HCT116 (cell line): Measurements from ENCODE around the gene ARHGAP33. TPM values are rescaled to one million over a fixed set of nuclear protein-coding genes. Genes with fewer than 3 reads are reported as not detected.

Experiments
- ATAC-seq: fragments of 200-7000 bp; cut with Tn5 transposase; 2 replicates; pipeline ENCODE4 v1.9.1; 2020; ENCODE audit warnings: mild to moderate bottlenecking, moderate library complexity
- BruUV-seq: library from RNA; stranded (reverse); fragments of 400-500 nt; replicated peaks from 2 replicates; lab custom pipeline; 2021; lab: Mats Ljungman, UMichigan
- CTCF ChIA-PET: fragments of 300-600 bp; sonication (Branson Sonifier 250); formaldehyde crosslinking; loops from one replicate; lab custom pipeline; 2021; ENCODE audit warnings: antibody characterized with exemption; lab: Charles Lee
- POLR2A ChIA-PET: fragments of 300-600, 350-600 bp; sonication (Branson Sonifier 250); formaldehyde crosslinking; loops from one replicate; lab custom pipeline; 2021; ENCODE audit warnings: antibody characterized with exemption; lab: Charles Lee
- RAD21 ChIA-PET, 2 experiments: fragments of 300-600 bp; sonication (Branson Sonifier 250); formaldehyde crosslinking; loops; one replicate each; lab custom pipeline; 2023; ENCODE audit warnings: low total read pairs in 2 of 2; ENCODE audit not compliant: uncharacterized antibody in 2 of 2, unreplicated experiment in 2 of 2, low non-redundant PET in 1 of 2; lab: Charles Lee
- DNase-seq: peaks from one replicate; pipeline ENCODE4 v3.0.0-alpha.2; 2010; ENCODE audit warnings: low read depth, low spot score
- H2AFZ ChIP-seq: fragments of 200-600 bp; shearing (Covaris generic), sonication (generic); 2 replicates; pipeline ENCODE4 v1.6.1; 2017; ENCODE audit warnings: low read depth, mixed run types, mixed read lengths, antibody characterized with exemption, low read length; ENCODE audit not compliant: poor library complexity, severe bottlenecking
- H3K27ac ChIP-seq: 2 replicates; pipeline ENCODE4 v1.5.1; 2012; ENCODE audit warnings: low read depth, low read length
- H3K27me3 ChIP-seq: fragments of 200-600 bp; sonication (generic); 2 replicates; pipeline ENCODE4 v1.6.1; 2016; ENCODE audit warnings: mixed run types, low read length, mixed read lengths; ENCODE audit not compliant: insufficient read depth
- H3K36me3 ChIP-seq, 2 experiments: fragments of 200-500 bp in 1 of 2; fragments of 200-600 bp in 1 of 2; sonication (Bioruptor generic) in 1 of 2; sonication (generic) in 1 of 2; 2 replicates each; pipeline versions ENCODE4 v1.5.1 to v1.6.1; 2014 to 2016; ENCODE audit warnings: low read length in 2 of 2, inconsistent platforms in 1 of 2, mixed read lengths in 1 of 2, mixed run types in 1 of 2; ENCODE audit not compliant: insufficient read depth in 2 of 2, control insufficient read depth in 1 of 2
- H3K4me1 ChIP-seq, 2 experiments: fragments of 200-600 bp in 1 of 2; sonication (generic) in 1 of 2; 2 replicates each; pipeline versions ENCODE4 v1.5.1 to v1.6.1; 2012 to 2017; ENCODE audit warnings: low read length in 2 of 2, inconsistent platforms in 1 of 2, mild to moderate bottlenecking in 1 of 2, mixed read lengths in 1 of 2, mixed run types in 1 of 2, moderate library complexity in 1 of 2; ENCODE audit not compliant: insufficient read depth in 2 of 2, control insufficient read depth in 1 of 2
- H3K4me2 ChIP-seq: fragments of 200-600 bp; sonication (generic); 2 replicates; pipeline ENCODE4 v1.6.1; 2017; ENCODE audit warnings: mixed run types, low read length, mixed read lengths
- H3K4me3 ChIP-seq, 2 experiments: fragments of 200-600 bp in 1 of 2; sonication (generic) in 1 of 2; replicated peaks in 1 of 2; 2 replicates each; pipeline ENCODE4 v1.5.1; 2011 to 2016; ENCODE audit warnings: low read length in 2 of 2, control low read depth in 1 of 2, low read depth in 1 of 2, mild to moderate bottlenecking in 1 of 2, mixed read lengths in 1 of 2, mixed run types in 1 of 2
- H3K79me2 ChIP-seq: fragments of 200-600 bp; sonication (generic); 2 replicates; pipeline ENCODE4 v1.6.1; 2017; ENCODE audit warnings: mild to moderate bottlenecking, mixed run types, low read length, moderate library complexity, mixed read lengths; ENCODE audit not compliant: insufficient read depth
- H3K9ac ChIP-seq: fragments of 200-600 bp; sonication (generic); 2 replicates; pipeline ENCODE4 v1.6.1; 2016; ENCODE audit warnings: low read length, mixed read lengths
- H3K9me2 ChIP-seq: fragments of 200-600 bp; sonication (generic), shearing (Covaris generic); 2 replicates; pipeline ENCODE4 v1.6.1; 2017; ENCODE audit warnings: mixed run types, mild to moderate bottlenecking, moderate library complexity; ENCODE audit not compliant: insufficient read depth
- H3K9me3 ChIP-seq, 2 experiments: fragments of 200-500 bp in 1 of 2; fragments of 200-600 bp in 1 of 2; sonication (Bioruptor generic) in 1 of 2; sonication (generic) in 1 of 2; 2 replicates each; pipeline ENCODE4 v1.6.1; 2014 to 2017; ENCODE audit warnings: low read length in 2 of 2, mixed read lengths in 2 of 2, inconsistent platforms in 1 of 2, low read depth in 1 of 2, mild to moderate bottlenecking in 1 of 2, mixed run types in 1 of 2, moderate library complexity in 1 of 2; ENCODE audit not compliant: control insufficient read depth in 1 of 2, insufficient read depth in 1 of 2
- H4K20me1 ChIP-seq: fragments of 200-600 bp; sonication (generic), shearing (Covaris generic); 2 replicates; pipeline ENCODE4 v1.6.1; 2017; ENCODE audit warnings: mixed run types, mild to moderate bottlenecking, moderate library complexity; ENCODE audit not compliant: insufficient read depth
- ELF1 ChIP-seq: IDR thresholded peaks from 2 replicates; pipeline ENCODE4 v1.6.1; 2012; ENCODE audit warnings: low read depth, borderline replicate concordance
- EZH2 ChIP-seq: fragments of 200-600 bp; sonication (generic); IDR thresholded peaks from 2 replicates; pipeline ENCODE4 v1.6.1; 2017; ENCODE audit warnings: antibody characterized with exemption, mixed run types
- JUND ChIP-seq: IDR thresholded peaks from 2 replicates; pipeline ENCODE4 v1.6.1; 2012
- RAD21 ChIP-seq: IDR thresholded peaks from 2 replicates; pipeline ENCODE4 v1.6.1; 2012; ENCODE audit warnings: low read depth, mild to moderate bottlenecking
- SRF ChIP-seq: IDR thresholded peaks from 2 replicates; pipeline ENCODE4 v1.6.1; 2012; ENCODE audit warnings: low read depth
- TCF7L2 ChIP-seq: IDR thresholded peaks from 2 replicates; pipeline ENCODE4 v1.7.0; 2011; ENCODE audit warnings: borderline replicate concordance, inconsistent platforms; ENCODE audit not compliant: insufficient read depth, insufficient read length; ENCODE audit errors: extremely low read depth
- ZNF274 ChIP-seq: fragments of 200-500 bp; sonication (Bioruptor generic); IDR thresholded peaks from 2 replicates; pipeline ENCODE4 v1.6.1; 2014; ENCODE audit warnings: mild to moderate bottlenecking, low read depth, low read length, inconsistent platforms
- intact Hi-C: fragments of 100-400 bp; cut with micrococcal nuclease; formaldehyde crosslinking; loops from 2 replicates; pipeline ENCODE4 v1.10.0; 2022
- total RNA-seq: library from RNA; stranded (reverse); gene quantifications from one replicate; pipeline ENCODE4 v1.2.1, GENCODE V29; 2021; ENCODE audit not compliant: unreplicated experiment
- TF ChIP-seq, protein P1 (sequence below), 3 experiments: fragments of 200-600 bp in 1 of 3; sonication (generic) in 1 of 3; IDR thresholded peaks in 2 of 3; conservative IDR thresholded peaks in 1 of 3; 2 replicates each; pipeline ENCODE4 v1.5.1; 2012 to 2017; ENCODE audit warnings: low read depth in 2 of 3, low read length in 2 of 3, antibody characterized with exemption in 1 of 3, borderline replicate concordance in 1 of 3, control low read depth in 1 of 3, mild to moderate bottlenecking in 1 of 3, mixed read lengths in 1 of 3, mixed run types in 1 of 3, moderate library complexity in 1 of 3; ENCODE audit not compliant: insufficient read depth in 1 of 3
- TF ChIP-seq, protein P2 (sequence below): IDR thresholded peaks from 2 replicates; pipeline ENCODE4 v1.6.1; 2012; ENCODE audit warnings: low read depth

Gene ARHGAP33
- total RNA-seq, 1 experiment from 2014 or later: 30.2 TPM

DNA sequence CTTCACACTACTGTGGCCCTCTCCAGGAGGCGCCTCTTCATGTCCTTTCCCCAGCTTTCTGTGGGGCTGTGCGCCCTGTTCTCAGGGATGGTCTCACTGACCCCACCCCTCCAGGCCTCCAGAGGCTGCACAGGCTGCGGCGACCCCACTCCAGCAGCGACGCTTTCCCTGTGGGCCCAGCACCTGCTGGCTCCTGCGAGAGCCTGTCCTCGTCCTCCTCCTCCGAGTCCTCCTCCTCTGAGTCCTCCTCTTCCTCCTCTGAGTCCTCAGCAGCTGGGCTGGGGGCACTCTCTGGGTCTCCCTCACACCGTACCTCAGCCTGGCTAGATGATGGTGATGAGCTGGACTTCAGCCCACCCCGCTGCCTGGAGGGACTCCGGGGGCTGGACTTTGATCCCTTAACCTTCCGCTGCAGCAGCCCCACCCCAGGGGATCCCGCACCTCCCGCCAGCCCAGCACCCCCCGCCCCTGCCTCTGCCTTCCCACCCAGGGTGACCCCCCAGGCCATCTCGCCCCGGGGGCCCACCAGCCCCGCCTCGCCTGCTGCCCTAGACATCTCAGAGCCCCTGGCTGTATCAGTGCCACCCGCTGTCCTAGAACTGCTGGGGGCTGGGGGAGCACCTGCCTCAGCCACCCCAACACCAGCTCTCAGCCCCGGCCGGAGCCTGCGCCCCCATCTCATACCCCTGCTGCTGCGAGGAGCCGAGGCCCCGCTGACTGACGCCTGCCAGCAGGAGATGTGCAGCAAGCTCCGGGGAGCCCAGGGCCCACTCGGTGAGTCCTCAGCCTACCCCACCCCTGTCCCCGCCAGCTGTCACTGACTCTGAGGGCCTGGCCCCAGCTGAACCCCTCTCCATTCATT, 11.2 kb downstream of the ARHGAP33 start:
- Histone ChIP-seq H3K27ac (no peak overlapping the region), H2AFZ (no peak overlapping the region), H3K9me2 (no peaks in the 10 kb centered on the region), H3K4me2 (no peak overlapping the region), H3K4me1 (no peaks in the 10 kb centered on the region), H3K9me3 (no peaks in the 10 kb centered on the region), H3K4me3 (no peak overlapping the region), H4K20me1 (no peaks in the 10 kb centered on the region), H3K27me3 (no peaks in the 10 kb centered on the region), H3K9ac (no peak overlapping the region), H3K79me2 (no peaks in the 10 kb centered on the region), H3K36me3 (peaks cover 0 to 2% of the 10 kb centered on the region in 2 experiments; a peak in 1 of 4 replicates)
- ChIA-PET POLR2A (no interaction called here), CTCF (no interaction called here), RAD21 (no interaction called here)
- intact Hi-C loops: no loop called here
- no peak for TF ChIP-seq JUND
- TF ChIP-seq ELF1: no peak
- TF ChIP-seq, protein P1, sequence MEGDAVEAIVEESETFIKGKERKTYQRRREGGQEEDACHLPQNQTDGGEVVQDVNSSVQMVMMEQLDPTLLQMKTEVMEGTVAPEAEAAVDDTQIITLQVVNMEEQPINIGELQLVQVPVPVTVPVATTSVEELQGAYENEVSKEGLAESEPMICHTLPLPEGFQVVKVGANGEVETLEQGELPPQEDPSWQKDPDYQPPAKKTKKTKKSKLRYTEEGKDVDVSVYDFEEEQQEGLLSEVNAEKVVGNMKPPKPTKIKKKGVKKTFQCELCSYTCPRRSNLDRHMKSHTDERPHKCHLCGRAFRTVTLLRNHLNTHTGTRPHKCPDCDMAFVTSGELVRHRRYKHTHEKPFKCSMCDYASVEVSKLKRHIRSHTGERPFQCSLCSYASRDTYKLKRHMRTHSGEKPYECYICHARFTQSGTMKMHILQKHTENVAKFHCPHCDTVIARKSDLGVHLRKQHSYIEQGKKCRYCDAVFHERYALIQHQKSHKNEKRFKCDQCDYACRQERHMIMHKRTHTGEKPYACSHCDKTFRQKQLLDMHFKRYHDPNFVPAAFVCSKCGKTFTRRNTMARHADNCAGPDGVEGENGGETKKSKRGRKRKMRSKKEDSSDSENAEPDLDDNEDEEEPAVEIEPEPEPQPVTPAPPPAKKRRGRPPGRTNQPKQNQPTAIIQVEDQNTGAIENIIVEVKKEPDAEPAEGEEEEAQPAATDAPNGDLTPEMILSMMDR (IDR thresholded peaks at IDR 0.05 in 2 of 3, conservative IDR thresholded peaks at IDR 0.05 in 1 of 3; ENCODE audit: borderline replicate concordance in 1 of 3, insufficient read depth in 1 of 3, low read depth in 2 of 3, low read length in 2 of 3): no peak
- no peak for TF ChIP-seq ZNF274
- TF ChIP-seq SRF: no peak
- TF ChIP-seq, protein P2, sequence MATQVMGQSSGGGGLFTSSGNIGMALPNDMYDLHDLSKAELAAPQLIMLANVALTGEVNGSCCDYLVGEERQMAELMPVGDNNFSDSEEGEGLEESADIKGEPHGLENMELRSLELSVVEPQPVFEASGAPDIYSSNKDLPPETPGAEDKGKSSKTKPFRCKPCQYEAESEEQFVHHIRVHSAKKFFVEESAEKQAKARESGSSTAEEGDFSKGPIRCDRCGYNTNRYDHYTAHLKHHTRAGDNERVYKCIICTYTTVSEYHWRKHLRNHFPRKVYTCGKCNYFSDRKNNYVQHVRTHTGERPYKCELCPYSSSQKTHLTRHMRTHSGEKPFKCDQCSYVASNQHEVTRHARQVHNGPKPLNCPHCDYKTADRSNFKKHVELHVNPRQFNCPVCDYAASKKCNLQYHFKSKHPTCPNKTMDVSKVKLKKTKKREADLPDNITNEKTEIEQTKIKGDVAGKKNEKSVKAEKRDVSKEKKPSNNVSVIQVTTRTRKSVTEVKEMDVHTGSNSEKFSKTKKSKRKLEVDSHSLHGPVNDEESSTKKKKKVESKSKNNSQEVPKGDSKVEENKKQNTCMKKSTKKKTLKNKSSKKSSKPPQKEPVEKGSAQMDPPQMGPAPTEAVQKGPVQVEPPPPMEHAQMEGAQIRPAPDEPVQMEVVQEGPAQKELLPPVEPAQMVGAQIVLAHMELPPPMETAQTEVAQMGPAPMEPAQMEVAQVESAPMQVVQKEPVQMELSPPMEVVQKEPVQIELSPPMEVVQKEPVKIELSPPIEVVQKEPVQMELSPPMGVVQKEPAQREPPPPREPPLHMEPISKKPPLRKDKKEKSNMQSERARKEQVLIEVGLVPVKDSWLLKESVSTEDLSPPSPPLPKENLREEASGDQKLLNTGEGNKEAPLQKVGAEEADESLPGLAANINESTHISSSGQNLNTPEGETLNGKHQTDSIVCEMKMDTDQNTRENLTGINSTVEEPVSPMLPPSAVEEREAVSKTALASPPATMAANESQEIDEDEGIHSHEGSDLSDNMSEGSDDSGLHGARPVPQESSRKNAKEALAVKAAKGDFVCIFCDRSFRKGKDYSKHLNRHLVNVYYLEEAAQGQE: no peak
- TF ChIP-seq TCF7L2: no peak
- no peak for TF ChIP-seq RAD21
- TF ChIP-seq EZH2: no peak
- ATAC-seq (no peak), DNase-seq (no peak)
- BruUV-seq: no TSS peak
